HG02610 (cell line): Measurements from ENCODE around the gene NHS.
A peak's percentile ranks its signal among the peaks of the same experiment; 100 is the strongest.

Source experiments
- ATAC-seq: cut with Tn5 transposase; IDR thresholded peaks from one replicate; pipeline ENCODE4 v1.9.1; 2021; ENCODE audit warnings: mild to moderate bottlenecking, moderate library complexity; ENCODE audit not compliant: unreplicated experiment

NHS gene

GRCh38 chrX:17758382-17758781 lies 383.4 kb downstream of the NHS start:
- peak; percentile 67 for ATAC-seq

GRCh38 chrX:17759990-17760389 lies 385.0 kb downstream of the NHS start:
- ATAC-seq = no peak

- ATAC-seq = no peak
These were observed 392.7 kb downstream of the NHS start for GRCh38 chrX:17767734-17768133.

- ATAC-seq = no peak
These were observed 394.0 kb downstream of the NHS start for GRCh38 chrX:17768997-17769396.

DNA sequence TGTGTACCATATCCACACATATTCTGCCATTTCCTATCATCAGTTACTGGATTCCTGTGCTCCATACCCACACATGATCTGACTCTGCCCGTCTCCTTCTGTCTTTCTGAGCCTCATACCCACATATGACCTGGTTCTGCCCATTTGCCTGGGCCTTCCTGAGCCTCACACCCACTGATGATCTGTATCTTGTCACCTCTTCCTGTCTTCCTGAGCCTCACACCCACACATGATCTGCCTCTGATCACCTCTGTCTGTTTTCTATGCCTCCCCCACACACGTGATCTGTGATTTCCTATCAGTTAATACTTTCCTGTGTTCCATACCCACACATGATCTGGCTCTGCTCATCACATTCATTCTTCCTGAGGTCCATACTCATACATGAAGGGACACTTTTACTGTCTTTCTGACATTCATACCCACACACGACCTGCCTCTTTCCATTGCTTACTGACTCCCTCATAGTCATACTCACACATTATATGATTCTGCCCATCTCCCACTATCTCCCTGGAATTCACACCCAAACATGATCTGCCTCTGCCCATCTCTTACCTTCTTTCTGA lies 394.8 kb downstream of the NHS start:
- ATAC-seq = no peak

DNA sequence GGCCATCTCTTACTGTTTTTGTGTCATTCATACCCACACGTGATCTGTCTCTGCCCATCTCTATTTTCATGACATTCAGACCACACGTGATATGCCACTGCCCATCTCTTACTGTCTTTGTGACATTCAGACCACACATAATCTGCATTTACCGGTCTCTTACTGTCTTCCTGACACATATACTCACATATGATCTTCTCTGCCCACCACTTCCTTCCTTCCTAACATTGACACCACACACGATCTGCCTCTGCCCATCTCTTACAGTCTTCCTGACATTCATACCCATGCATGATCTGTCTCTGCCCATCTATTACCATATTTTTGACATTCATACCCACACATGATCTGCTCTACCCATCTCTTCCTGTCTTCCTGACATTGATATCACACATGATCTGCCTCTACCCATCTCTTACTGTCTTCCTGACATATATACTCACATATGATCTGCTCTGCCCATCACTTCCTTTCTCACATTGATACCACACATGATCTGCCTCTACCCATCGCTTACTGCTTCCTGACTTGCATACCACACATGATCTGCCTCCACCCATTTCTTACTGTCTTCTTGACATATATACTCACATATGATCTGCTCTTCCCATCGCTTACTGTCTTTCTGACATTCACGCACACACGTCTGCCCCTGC lies 398.3 kb downstream of the NHS start:
- ATAC-seq = no peak

DNA sequence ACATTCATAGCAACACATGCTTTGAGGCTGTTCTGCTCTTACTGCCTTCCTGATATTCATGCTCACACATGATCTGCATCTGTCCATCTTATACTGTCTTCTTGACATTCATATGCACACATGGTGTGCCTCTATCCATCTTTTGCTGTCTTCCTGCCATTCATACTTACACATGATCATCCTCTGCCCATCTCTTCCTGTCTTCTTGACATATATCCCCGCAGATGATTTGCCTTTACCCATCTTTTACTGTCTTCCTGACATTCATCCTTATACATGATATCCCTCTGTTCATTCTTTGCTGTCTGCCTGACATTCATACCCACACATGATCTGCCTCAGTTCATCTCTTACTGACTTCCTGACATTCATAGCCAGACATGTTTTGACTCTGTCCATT lies 399.1 kb downstream of the NHS start:
- ATAC-seq = no peak

- ATAC-seq = no peak
These were observed 404.0 kb downstream of the NHS start for GRCh38 chrX:17778997-17779396.

GRCh38 chrX:17779434-17779833 lies 404.4 kb downstream of the NHS start:
- no peak for ATAC-seq
